Measurements from ENCODE around the gene TSACC.

TSACC gene

GRCh38 chr1:156378557-156378956 is 40.2 kb downstream of the TSACC start:
- Histone ChIP-seq H3K27ac (ENCODE audit: low read length) (no peak overlapping the region), H3K79me2 (ENCODE audit: low read length) (no peaks in the 10 kb centered on the region), H3K4me3 (ENCODE audit: low read length) (no peak overlapping the region), H3F3A (ENCODE audit: insufficient read depth, low read length) (no peaks in the 10 kb centered on the region), H3K9me3 (replicated peaks; ENCODE audit: insufficient read depth, low read length) (no peaks in the 10 kb centered on the region), H3K9ac (ENCODE audit: low read length) (no peak overlapping the region), H4K20me1 (ENCODE audit: insufficient read depth, low read length) (no peaks in the 10 kb centered on the region), H3K4me2 (ENCODE audit: low read depth, low read length) (no peak overlapping the region), H3K27me3 (replicated peaks; ENCODE audit: insufficient read depth, low read length) (peaks cover 17% of the 10 kb centered on the region), H2AFZ (ENCODE audit: low read length) (no peak overlapping the region), H3K36me3 (replicated peaks; ENCODE audit: insufficient read depth, low read length) (no peaks in the 10 kb centered on the region), H3K4me1 (ENCODE audit: low read length) (no peaks in the 10 kb centered on the region), H3K9me2 (replicated peaks; ENCODE audit: insufficient read depth, low read length) (no peaks in the 10 kb centered on the region)
- TF ChIP-seq EZH2 (optimal IDR thresholded peaks at IDR 0.05; ENCODE audit: low read depth, low read length) (no peak), EZH2phosphoT487 (IDR thresholded peaks at IDR 0.05; ENCODE audit: low read length) (no peak)
- TF ChIP-seq, protein P1, sequence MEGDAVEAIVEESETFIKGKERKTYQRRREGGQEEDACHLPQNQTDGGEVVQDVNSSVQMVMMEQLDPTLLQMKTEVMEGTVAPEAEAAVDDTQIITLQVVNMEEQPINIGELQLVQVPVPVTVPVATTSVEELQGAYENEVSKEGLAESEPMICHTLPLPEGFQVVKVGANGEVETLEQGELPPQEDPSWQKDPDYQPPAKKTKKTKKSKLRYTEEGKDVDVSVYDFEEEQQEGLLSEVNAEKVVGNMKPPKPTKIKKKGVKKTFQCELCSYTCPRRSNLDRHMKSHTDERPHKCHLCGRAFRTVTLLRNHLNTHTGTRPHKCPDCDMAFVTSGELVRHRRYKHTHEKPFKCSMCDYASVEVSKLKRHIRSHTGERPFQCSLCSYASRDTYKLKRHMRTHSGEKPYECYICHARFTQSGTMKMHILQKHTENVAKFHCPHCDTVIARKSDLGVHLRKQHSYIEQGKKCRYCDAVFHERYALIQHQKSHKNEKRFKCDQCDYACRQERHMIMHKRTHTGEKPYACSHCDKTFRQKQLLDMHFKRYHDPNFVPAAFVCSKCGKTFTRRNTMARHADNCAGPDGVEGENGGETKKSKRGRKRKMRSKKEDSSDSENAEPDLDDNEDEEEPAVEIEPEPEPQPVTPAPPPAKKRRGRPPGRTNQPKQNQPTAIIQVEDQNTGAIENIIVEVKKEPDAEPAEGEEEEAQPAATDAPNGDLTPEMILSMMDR (IDR thresholded peaks at IDR 0.05; ENCODE audit: low read length) = no peak
- no peak for DNase-seq

- H3K9ac ChIP-seq (ENCODE audit: low read length) = no peak overlapping the region
- peaks cover 8% of the 10 kb centered on the region; the same call in 1 of the 2 replicates for H3K27me3 ChIP-seq (replicated peaks; ENCODE audit: insufficient read depth, low read length)
- no peaks in the 10 kb centered on the region for H3K9me2 ChIP-seq (replicated peaks; ENCODE audit: insufficient read depth, low read length)
- H3K27ac ChIP-seq (ENCODE audit: low read length) = no peak overlapping the region
- no peaks in the 10 kb centered on the region for H4K20me1 ChIP-seq (ENCODE audit: insufficient read depth, low read length)
- DNase-seq = no peak
- no peak overlapping the region for H3K4me3 ChIP-seq (ENCODE audit: low read length)
- H3K79me2 ChIP-seq (ENCODE audit: low read length) = no peaks in the 10 kb centered on the region
- no peaks in the 10 kb centered on the region for H3F3A ChIP-seq (ENCODE audit: insufficient read depth, low read length)
- no peak for TF ChIP-seq EZH2phosphoT487 (IDR thresholded peaks at IDR 0.05; ENCODE audit: low read length)
- TF ChIP-seq, protein P1 (IDR thresholded peaks at IDR 0.05; ENCODE audit: low read length) = no peak
- TF ChIP-seq EZH2 (optimal IDR thresholded peaks at IDR 0.05; ENCODE audit: low read depth, low read length) = no peak
- H3K36me3 ChIP-seq (replicated peaks; ENCODE audit: insufficient read depth, low read length) = no peaks in the 10 kb centered on the region
- H3K4me2 ChIP-seq (ENCODE audit: low read depth, low read length) = no peak overlapping the region
- H3K9me3 ChIP-seq (replicated peaks; ENCODE audit: insufficient read depth, low read length) = no peaks in the 10 kb centered on the region
- H3K4me1 ChIP-seq (ENCODE audit: low read length) = no peaks in the 10 kb centered on the region
- H2AFZ ChIP-seq (ENCODE audit: low read length) = no peak overlapping the region
Measured at GRCh38 chr1:156379420-156380165, 41.3 kb downstream of the TSACC start.

GRCh38 chr1:156382561-156382960 is 44.2 kb downstream of the TSACC start:
- H3K27me3 ChIP-seq (replicated peaks; ENCODE audit: insufficient read depth, low read length) = peaks cover 18% of the 10 kb centered on the region
- no peak for DNase-seq

More at GRCh38 chr1:156382561-156382960, 44.2 kb downstream of the TSACC start:
- Histone ChIP-seq H4K20me1 (ENCODE audit: insufficient read depth, low read length) (no peaks in the 10 kb centered on the region), H3K27ac (ENCODE audit: low read length) (no peak overlapping the region), H3K4me2 (ENCODE audit: low read depth, low read length) (no peak overlapping the region), H3K9me3 (replicated peaks; ENCODE audit: insufficient read depth, low read length) (no peaks in the 10 kb centered on the region), H3F3A (ENCODE audit: insufficient read depth, low read length) (no peaks in the 10 kb centered on the region), H3K4me3 (ENCODE audit: low read length) (no peak overlapping the region), H3K4me1 (ENCODE audit: low read length) (no peaks in the 10 kb centered on the region), H3K79me2 (ENCODE audit: low read length) (no peaks in the 10 kb centered on the region), H3K9me2 (replicated peaks; ENCODE audit: insufficient read depth, low read length) (no peaks in the 10 kb centered on the region), H3K36me3 (replicated peaks; ENCODE audit: insufficient read depth, low read length) (no peaks in the 10 kb centered on the region), H2AFZ (ENCODE audit: low read length) (no peak overlapping the region), H3K9ac (ENCODE audit: low read length) (no peak overlapping the region)
- TF ChIP-seq EZH2phosphoT487 (IDR thresholded peaks at IDR 0.05; ENCODE audit: low read length) (no peak), EZH2 (optimal IDR thresholded peaks at IDR 0.05; ENCODE audit: low read depth, low read length) (no peak)
- TF ChIP-seq, protein P1 (IDR thresholded peaks at IDR 0.05; ENCODE audit: low read length) = no peak
